Measurements from ENCODE around the gene SMARCC1.

Gene SMARCC1

DNA sequence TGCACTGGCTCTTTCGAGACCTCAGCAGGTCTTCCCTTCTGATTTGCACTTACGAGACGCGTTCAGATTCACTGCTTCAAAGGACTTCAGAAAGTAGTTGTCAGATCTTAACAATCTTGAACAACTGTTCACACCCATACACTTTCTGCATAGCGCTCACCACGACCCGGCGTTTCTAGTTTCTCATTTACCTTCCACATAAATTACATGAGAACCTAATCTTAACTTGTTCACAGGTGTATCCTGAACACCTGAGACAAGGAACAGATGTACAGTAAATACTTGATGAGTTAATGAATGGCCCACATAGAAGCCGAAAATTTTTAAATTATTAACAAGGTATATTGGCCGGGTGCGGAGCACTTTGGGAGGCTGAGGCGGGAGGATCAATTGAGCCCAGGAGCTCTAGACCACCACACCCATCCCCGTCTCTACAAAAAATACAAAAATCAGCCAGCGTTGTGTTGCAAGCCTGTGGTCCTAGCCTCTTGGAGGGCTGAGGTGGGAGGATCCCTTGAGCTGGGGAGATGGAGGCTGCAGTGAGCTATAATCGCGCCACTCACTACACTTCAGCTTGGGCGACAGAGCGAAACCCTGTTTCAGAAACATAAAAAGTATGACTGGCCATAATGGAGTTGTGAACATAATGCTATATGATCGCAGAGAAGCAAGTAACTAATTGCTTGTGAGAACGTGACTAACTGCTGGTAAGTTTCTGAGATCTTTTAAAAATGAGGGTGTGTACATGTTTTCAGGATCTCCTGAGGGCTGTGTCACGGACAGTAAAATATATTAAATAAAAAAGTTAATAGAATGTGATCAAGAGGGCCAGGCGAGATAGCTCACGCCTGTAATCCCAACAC is 984 bp upstream of the SMARCC1 start:
- H3K9me3 ChIP-seq (ENCODE audit: insufficient read depth, low read length): no peaks in the 10 kb centered on the region
- peaks cover 10% of the 10 kb centered on the region for H3K36me3 ChIP-seq (ENCODE audit: insufficient read depth, insufficient read length, low read length)
- no peaks in the 10 kb centered on the region for H3K27me3 ChIP-seq (ENCODE audit: insufficient read depth, insufficient read length)
- peak overlapping the region; percentile 68 for H3K4me3 ChIP-seq (ENCODE audit: insufficient read length, low read depth)
- peak overlapping the region; percentile 83 for H3K9ac ChIP-seq (ENCODE audit: insufficient read length, low read depth)
- no peak for DNase-seq (ENCODE audit: low read depth, low spot score)
- no peaks in the 10 kb centered on the region for H3K4me1 ChIP-seq (ENCODE audit: insufficient read depth, insufficient read length)
- TF ChIP-seq ZNF274 (IDR thresholded peaks at IDR 0.05; ENCODE audit: low read depth, low read length) (no peak), YY1 (IDR thresholded peaks at IDR 0.05; ENCODE audit: insufficient read depth, insufficient read length) (no peak), SUZ12 (IDR thresholded peaks at IDR 0.05; ENCODE audit: extremely low read depth, insufficient read depth, insufficient read length) (no peak)

DNA sequence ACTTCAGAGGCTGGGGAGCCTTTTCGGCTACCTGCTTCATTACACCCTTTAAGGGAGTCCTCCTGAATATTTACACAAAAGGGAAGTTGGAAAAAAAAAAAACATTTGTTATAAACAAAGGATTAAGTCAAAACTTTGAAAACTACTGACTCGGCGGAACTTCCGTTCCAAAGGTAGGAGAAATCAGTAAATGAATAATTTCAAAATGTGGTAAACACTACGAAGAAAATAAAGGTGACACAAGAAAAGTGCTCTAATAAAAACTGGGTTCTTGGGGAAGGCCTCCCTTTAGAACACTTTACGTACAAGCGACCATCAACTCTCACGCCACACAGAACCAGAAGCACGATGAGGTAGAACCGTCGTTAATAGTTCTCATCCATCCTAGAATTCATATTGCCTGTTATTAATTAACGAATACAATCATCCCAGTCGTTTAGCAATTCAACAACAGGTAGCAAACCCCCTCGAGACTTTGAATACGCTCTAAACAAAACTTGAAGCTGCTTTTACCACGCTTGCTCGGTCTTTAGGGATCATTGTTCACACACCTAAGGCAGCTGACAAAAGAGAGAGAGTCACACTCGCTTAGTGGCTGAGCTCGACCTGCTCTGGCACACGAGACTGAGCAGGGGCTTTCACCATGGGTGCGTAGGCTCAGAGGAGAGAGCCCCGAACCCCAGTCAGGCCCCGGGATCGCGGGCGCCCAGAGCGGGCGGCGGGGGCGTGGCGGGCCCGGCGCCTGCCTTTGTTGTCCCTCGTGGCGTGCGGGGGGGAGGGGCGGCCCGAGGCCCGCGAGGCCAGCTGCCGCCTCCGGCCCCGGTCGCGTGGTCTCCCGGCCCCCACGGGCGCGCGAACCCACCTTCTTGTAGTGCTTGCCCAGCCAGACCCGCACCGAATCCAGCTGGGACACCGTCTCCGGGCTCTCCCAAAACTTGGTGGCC is 680 bp downstream of the SMARCC1 start:
- H3K4me1 ChIP-seq (ENCODE audit: insufficient read depth, insufficient read length): no peaks in the 10 kb centered on the region
- peak overlapping the region; percentile 83 for H3K9ac ChIP-seq (ENCODE audit: insufficient read length, low read depth)
- TF ChIP-seq SUZ12 (IDR thresholded peaks at IDR 0.05; ENCODE audit: extremely low read depth, insufficient read depth, insufficient read length): no peak
- TF ChIP-seq YY1 (IDR thresholded peaks at IDR 0.05; ENCODE audit: insufficient read depth, insufficient read length): no peak
- no peak for TF ChIP-seq ZNF274 (IDR thresholded peaks at IDR 0.05; ENCODE audit: low read depth, low read length)
- no peak for DNase-seq (ENCODE audit: low read depth, low spot score)
- H3K27me3 ChIP-seq (ENCODE audit: insufficient read depth, insufficient read length): no peaks in the 10 kb centered on the region
- H3K36me3 ChIP-seq (ENCODE audit: insufficient read depth, insufficient read length, low read length): peaks cover 18% of the 10 kb centered on the region
- no peaks in the 10 kb centered on the region for H3K9me3 ChIP-seq (ENCODE audit: insufficient read depth, low read length)
- H3K4me3 ChIP-seq (ENCODE audit: insufficient read length, low read depth): peak overlapping the region; percentile 68

DNA sequence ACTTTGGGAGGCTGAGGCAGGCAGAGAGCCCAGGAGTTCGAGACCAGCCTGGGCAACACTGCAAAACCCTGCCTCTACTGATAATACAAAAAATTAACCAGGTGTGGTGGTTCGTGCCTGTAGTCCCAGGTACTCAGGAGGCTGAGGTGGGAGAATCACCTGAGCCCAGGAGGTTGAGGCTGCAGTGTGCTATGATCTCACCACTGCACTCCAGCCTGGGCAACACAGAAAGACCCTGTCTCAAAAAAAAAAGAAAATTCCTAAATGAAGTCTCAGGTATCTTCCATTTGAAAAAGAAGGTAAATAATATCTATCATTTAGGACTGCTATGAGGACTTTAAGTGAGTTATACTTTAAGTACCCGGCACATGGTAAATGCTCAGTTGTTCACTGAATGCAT is 2.9 kb downstream of the SMARCC1 start:
- no peak overlapping the region for H3K4me3 ChIP-seq (ENCODE audit: insufficient read length, low read depth)
- H3K4me1 ChIP-seq (ENCODE audit: insufficient read depth, insufficient read length): no peaks in the 10 kb centered on the region
- H3K9me3 ChIP-seq (ENCODE audit: insufficient read depth, low read length): no peaks in the 10 kb centered on the region
- peaks cover 21% of the 10 kb centered on the region for H3K36me3 ChIP-seq (ENCODE audit: insufficient read depth, insufficient read length, low read length)
- no peaks in the 10 kb centered on the region for H3K27me3 ChIP-seq (ENCODE audit: insufficient read depth, insufficient read length)
- no peak overlapping the region for H3K9ac ChIP-seq (ENCODE audit: insufficient read length, low read depth)
- TF ChIP-seq SUZ12 (IDR thresholded peaks at IDR 0.05; ENCODE audit: extremely low read depth, insufficient read depth, insufficient read length) (no peak), ZNF274 (IDR thresholded peaks at IDR 0.05; ENCODE audit: low read depth, low read length) (no peak), YY1 (IDR thresholded peaks at IDR 0.05; ENCODE audit: insufficient read depth, insufficient read length) (no peak)
- DNase-seq (ENCODE audit: low read depth, low spot score): no peak

DNA sequence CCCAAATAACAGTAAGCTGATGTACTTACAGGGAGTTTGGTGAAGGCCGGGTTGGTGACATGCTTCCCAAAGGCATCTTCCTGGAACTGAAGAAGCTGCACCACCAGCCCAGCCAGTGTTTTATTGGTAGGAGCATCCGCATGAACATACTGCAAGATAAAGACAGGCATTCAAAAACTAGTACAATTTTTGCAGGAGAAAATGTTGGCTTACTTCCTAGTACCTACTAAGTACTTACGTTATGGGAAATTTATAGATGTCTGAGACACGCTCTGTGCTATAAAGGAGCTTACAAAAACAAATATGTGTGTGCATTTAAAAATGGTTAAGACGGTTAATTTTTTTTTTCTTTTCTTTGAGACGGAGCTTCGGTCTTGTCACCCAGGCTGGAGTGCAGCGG is 8.9 kb downstream of the SMARCC1 start:
- Histone ChIP-seq H3K9ac (ENCODE audit: insufficient read length, low read depth) (no peak overlapping the region), H3K9me3 (ENCODE audit: insufficient read depth, low read length) (no peaks in the 10 kb centered on the region), H3K27me3 (ENCODE audit: insufficient read depth, insufficient read length) (no peaks in the 10 kb centered on the region), H3K4me1 (ENCODE audit: insufficient read depth, insufficient read length) (no peaks in the 10 kb centered on the region), H3K36me3 (ENCODE audit: insufficient read depth, insufficient read length, low read length) (peaks cover 61% of the 10 kb centered on the region), H3K4me3 (ENCODE audit: insufficient read length, low read depth) (no peak overlapping the region)
- DNase-seq (ENCODE audit: low read depth, low spot score): no peak
- TF ChIP-seq YY1 (IDR thresholded peaks at IDR 0.05; ENCODE audit: insufficient read depth, insufficient read length) (no peak), ZNF274 (IDR thresholded peaks at IDR 0.05; ENCODE audit: low read depth, low read length) (no peak), SUZ12 (IDR thresholded peaks at IDR 0.05; ENCODE audit: extremely low read depth, insufficient read depth, insufficient read length) (no peak)

- no peak overlapping the region for H3K4me3 ChIP-seq (ENCODE audit: insufficient read length, low read depth)
- H3K9me3 ChIP-seq (ENCODE audit: insufficient read depth, low read length): no peaks in the 10 kb centered on the region
- DNase-seq (ENCODE audit: low read depth, low spot score): no peak
- H3K9ac ChIP-seq (ENCODE audit: insufficient read length, low read depth): no peak overlapping the region
- H3K36me3 ChIP-seq (ENCODE audit: insufficient read depth, insufficient read length, low read length): peaks cover 62% of the 10 kb centered on the region
- no peak for TF ChIP-seq YY1 (IDR thresholded peaks at IDR 0.05; ENCODE audit: insufficient read depth, insufficient read length)
- no peaks in the 10 kb centered on the region for H3K27me3 ChIP-seq (ENCODE audit: insufficient read depth, insufficient read length)
- H3K4me1 ChIP-seq (ENCODE audit: insufficient read depth, insufficient read length): no peaks in the 10 kb centered on the region
Observed at GRCh38 chr3:47772047-47772446, 9.6 kb downstream of the SMARCC1 start.

DNA sequence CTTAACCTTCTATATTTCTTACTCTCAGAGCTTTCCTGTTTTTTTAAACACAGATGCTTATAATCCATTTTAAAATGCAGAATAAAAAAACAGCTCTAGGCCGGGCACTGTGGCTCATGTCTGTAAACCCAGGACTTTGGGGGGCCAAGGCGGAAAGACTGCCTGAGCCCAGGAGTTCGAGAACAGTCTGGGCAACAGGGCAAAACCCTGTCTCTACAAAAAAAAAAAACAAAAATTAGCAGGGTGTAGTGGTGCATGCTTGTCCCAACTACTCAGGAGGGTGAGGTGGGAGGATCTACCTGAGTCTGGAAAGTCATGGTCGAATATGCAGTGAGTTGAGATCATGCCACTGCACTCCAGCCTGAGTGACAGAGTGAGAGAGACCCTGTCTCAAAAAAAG is 15.5 kb downstream of the SMARCC1 start:
- Histone ChIP-seq H3K4me3 (ENCODE audit: insufficient read length, low read depth) (no peak overlapping the region), H3K4me1 (ENCODE audit: insufficient read depth, insufficient read length) (no peaks in the 10 kb centered on the region), H3K9ac (ENCODE audit: insufficient read length, low read depth) (no peak overlapping the region), H3K27me3 (ENCODE audit: insufficient read depth, insufficient read length) (no peaks in the 10 kb centered on the region), H3K9me3 (ENCODE audit: insufficient read depth, low read length) (no peaks in the 10 kb centered on the region), H3K36me3 (ENCODE audit: insufficient read depth, insufficient read length, low read length) (peaks cover 71% of the 10 kb centered on the region)
- DNase-seq (ENCODE audit: low read depth, low spot score): no peak
- TF ChIP-seq SUZ12 (IDR thresholded peaks at IDR 0.05; ENCODE audit: extremely low read depth, insufficient read depth, insufficient read length) (no peak), ZNF274 (IDR thresholded peaks at IDR 0.05; ENCODE audit: low read depth, low read length) (no peak), YY1 (IDR thresholded peaks at IDR 0.05; ENCODE audit: insufficient read depth, insufficient read length) (no peak)

DNA sequence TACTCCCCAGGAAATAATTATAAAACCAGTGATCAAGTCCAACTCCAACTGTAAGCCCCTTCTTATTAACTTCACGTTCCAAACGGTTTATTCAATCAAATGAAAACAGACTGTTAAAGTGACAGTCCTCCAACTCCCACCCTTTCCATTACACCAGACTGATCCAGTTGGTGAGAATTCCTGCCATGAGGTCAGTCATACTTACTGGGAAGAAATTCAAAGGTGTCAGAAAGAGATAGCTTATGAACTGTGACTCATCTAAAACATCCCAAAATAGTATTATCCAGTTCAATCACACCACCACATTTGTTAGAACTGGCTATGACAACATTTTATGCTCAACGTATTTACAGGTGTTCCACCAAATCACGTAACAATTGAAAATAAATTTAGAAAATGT is 19.5 kb downstream of the SMARCC1 start:
- Histone ChIP-seq H3K9me3 (ENCODE audit: insufficient read depth, low read length) (no peaks in the 10 kb centered on the region), H3K36me3 (ENCODE audit: insufficient read depth, insufficient read length, low read length) (peaks cover 73% of the 10 kb centered on the region), H3K9ac (ENCODE audit: insufficient read length, low read depth) (no peak overlapping the region), H3K27me3 (ENCODE audit: insufficient read depth, insufficient read length) (no peaks in the 10 kb centered on the region), H3K4me1 (ENCODE audit: insufficient read depth, insufficient read length) (no peaks in the 10 kb centered on the region), H3K4me3 (ENCODE audit: insufficient read length, low read depth) (no peak overlapping the region)
- TF ChIP-seq YY1 (IDR thresholded peaks at IDR 0.05; ENCODE audit: insufficient read depth, insufficient read length) (no peak), SUZ12 (IDR thresholded peaks at IDR 0.05; ENCODE audit: extremely low read depth, insufficient read depth, insufficient read length) (no peak), ZNF274 (IDR thresholded peaks at IDR 0.05; ENCODE audit: low read depth, low read length) (no peak)
- no peak for DNase-seq (ENCODE audit: low read depth, low spot score)

All from NT2/D1 (cell line).